ACC112 (cell line): Measurements from ENCODE around the gene HSD17B2.

ENCODE experiments used
- H2AFZ ChIP-seq: fragments of 200-600 bp; sonication (generic); one replicate; pipeline ENCODE4 v1.6.0; 2017; ENCODE audit warnings: antibody characterized with exemption, low read length; ENCODE audit not compliant: unreplicated experiment
- H3K27ac ChIP-seq: fragments of 200-600 bp; sonication (generic); 2 replicates; pipeline ENCODE4 v1.5.1; 2014; ENCODE audit warnings: low read depth, mild to moderate bottlenecking, antibody characterized with exemption, low read length, moderate library complexity
- H3K27me3 ChIP-seq: fragments of 200-600 bp; sonication (generic); 2 replicates; pipeline ENCODE4 v1.6.1; 2014; ENCODE audit warnings: mild to moderate bottlenecking, antibody characterized with exemption, low read length, moderate library complexity, mixed read lengths; ENCODE audit not compliant: insufficient read depth
- H3K36me3 ChIP-seq: fragments of 200-600 bp; sonication (generic); 2 replicates; pipeline ENCODE4 v1.6.1; 2016; ENCODE audit warnings: mild to moderate bottlenecking, antibody characterized with exemption, low read length, moderate library complexity, mixed read lengths; ENCODE audit not compliant: insufficient read depth
- H3K4me1 ChIP-seq: fragments of 200-600 bp; sonication (generic); one replicate; pipeline ENCODE4 v1.6.1; 2016; ENCODE audit warnings: low read length, mixed read lengths; ENCODE audit not compliant: insufficient read depth, unreplicated experiment, control insufficient read depth
- H3K4me3 ChIP-seq: fragments of 200-600 bp; sonication (generic); 2 replicates; pipeline ENCODE4 v1.5.1; 2014; ENCODE audit warnings: mild to moderate bottlenecking, low read depth, low read length
- H3K79me2 ChIP-seq: fragments of 200-600 bp; sonication (generic); one replicate; pipeline ENCODE4 v1.6.0; 2016; ENCODE audit warnings: low read length; ENCODE audit not compliant: control insufficient read depth, unreplicated experiment, insufficient read depth

The HSD17B2 gene

DNA sequence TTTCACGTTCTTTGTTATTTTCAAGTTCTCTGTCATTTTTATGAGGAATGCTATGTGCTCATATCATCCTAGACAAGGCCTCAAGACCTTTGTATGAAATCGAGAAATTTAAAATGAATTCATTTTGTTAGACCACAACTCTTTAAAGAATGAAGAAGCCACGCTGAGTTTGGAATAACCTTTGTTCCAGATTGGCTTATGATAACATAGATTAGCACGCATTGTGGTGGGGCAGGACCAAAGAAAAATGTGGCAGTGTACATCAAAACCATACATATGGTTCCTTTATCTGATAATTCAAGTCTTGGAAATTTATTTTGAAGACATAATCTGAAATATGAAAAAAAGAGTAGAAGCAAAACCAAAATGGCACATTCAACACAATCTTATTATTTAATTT, 2.2 kb downstream of the HSD17B2 start:
- H3K36me3 ChIP-seq: no peaks in the 10 kb centered on the region
- H3K27ac ChIP-seq: no peak overlapping the region
- H3K4me1 ChIP-seq: peaks cover 9% of the 10 kb centered on the region
- H3K79me2 ChIP-seq: no peaks in the 10 kb centered on the region
- no peak overlapping the region for H3K4me3 ChIP-seq
- no peak overlapping the region for H2AFZ ChIP-seq
- H3K27me3 ChIP-seq: peaks cover 12% of the 10 kb centered on the region

DNA sequence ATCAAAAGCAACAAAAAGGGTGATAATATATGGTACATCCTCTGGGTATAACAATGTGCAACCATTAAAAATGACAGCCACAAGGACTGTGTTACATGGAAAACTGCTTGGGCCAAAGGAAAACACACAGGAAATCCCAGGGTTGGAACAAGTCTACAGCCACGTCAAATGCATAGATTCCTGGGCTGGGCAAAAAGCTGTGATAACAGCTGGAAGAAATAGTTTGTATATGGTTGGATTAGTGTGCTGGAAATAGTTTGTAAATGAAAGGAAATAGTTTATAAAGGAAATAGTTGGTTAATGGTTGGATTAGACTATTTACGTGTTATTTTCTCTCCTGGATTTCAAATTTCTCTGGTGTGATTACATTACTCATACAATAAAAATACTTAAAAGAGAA, 2.6 kb downstream of the HSD17B2 start:
- no peaks in the 10 kb centered on the region for H3K36me3 ChIP-seq
- H3K27ac ChIP-seq: no peak overlapping the region
- no peaks in the 10 kb centered on the region for H3K79me2 ChIP-seq
- H3K27me3 ChIP-seq: peaks cover 12% of the 10 kb centered on the region
- H3K4me3 ChIP-seq: no peak overlapping the region
- peaks cover 9% of the 10 kb centered on the region for H3K4me1 ChIP-seq
- no peak overlapping the region for H2AFZ ChIP-seq

DNA sequence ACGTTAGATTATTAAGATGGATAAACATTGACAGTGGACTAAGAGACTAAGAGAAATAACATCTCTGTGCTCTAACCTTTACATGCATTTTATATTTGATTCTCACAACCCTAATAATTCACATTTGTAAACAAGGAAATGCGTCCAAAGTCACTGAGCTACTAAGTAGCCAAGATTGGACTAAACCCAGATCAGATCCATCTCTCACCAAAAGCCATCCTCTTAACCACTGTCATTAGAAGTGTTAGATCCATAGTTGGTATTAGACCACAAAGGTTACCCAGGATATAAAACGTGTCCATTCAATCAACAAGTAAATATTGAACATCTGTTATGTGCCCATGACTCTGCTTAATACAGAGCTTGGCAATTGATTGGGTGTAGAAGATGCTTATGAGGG, 5.2 kb downstream of the HSD17B2 start:
- no peak overlapping the region for H3K4me3 ChIP-seq
- H3K27ac ChIP-seq: no peak overlapping the region
- no peaks in the 10 kb centered on the region for H3K4me1 ChIP-seq
- no peak overlapping the region for H2AFZ ChIP-seq
- H3K36me3 ChIP-seq: no peaks in the 10 kb centered on the region
- no peaks in the 10 kb centered on the region for H3K79me2 ChIP-seq
- H3K27me3 ChIP-seq: peaks cover 12% of the 10 kb centered on the region

DNA sequence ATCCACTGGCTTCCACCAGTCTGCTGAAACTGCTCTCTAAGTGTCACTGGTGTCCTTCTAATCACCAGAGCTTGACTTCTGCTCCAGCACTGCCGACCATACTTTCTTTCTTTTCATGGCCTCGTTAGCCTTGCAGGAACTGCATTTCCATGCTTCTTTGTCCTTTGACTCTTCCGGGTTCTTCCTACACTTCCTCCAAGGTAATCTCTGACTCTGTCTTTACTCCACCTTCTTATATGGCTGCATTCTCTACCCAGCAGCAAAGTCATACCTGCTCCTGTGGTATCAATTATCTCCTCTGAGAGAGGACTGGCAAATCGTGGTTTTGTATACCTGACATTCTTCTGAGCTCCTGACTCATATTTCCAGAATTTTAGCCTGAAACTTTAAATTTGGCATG, 6.5 kb downstream of the HSD17B2 start:
- H2AFZ ChIP-seq: no peak overlapping the region
- no peaks in the 10 kb centered on the region for H3K4me1 ChIP-seq
- no peak overlapping the region for H3K27ac ChIP-seq
- no peak overlapping the region for H3K4me3 ChIP-seq
- H3K79me2 ChIP-seq: no peaks in the 10 kb centered on the region
- no peaks in the 10 kb centered on the region for H3K36me3 ChIP-seq
- peaks cover 16% of the 10 kb centered on the region for H3K27me3 ChIP-seq

DNA sequence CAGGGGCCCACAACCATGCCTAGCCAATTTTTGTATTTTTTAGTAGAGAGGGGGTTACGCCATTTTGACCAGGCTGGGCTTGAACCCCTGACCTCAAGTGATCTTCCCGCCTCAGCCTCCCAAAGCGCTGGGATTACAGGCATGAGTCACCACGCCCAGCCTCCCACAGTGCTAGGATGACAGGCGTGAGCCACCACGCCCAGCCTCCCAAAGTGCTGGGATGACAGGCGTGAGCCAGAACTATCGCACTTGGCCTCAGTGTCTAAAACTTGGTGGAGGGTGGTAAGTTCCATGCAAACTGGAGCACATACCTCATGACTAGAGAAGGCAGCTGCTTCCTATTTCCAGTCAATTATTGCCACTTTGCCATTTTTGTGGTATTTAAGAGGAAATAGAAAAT, 7.1 kb downstream of the HSD17B2 start:
- no peak overlapping the region for H2AFZ ChIP-seq
- no peaks in the 10 kb centered on the region for H3K79me2 ChIP-seq
- H3K27ac ChIP-seq: no peak overlapping the region
- H3K4me1 ChIP-seq: no peaks in the 10 kb centered on the region
- H3K4me3 ChIP-seq: no peak overlapping the region
- H3K27me3 ChIP-seq: peaks cover 17% of the 10 kb centered on the region
- no peaks in the 10 kb centered on the region for H3K36me3 ChIP-seq

DNA sequence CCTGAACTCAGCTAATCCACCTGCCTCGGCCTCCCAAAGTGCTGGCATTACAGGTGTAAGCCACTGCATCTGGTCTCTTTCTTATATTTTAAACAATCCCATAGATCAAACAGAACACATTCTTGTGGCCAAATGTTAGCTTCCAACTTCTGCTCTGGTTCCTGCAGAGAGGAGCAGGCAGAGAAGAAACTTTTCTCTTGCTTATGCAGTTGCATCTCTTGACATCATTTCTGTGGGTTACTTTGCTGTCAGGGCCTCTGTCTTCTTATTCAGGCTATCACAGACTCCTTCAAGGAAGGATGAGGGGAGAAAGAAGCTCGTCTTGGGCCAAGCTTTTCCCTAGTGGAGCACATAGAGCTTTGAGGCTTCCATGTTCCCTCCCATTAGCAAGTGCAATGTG, 7.8 kb downstream of the HSD17B2 start:
- H3K27ac ChIP-seq: no peak overlapping the region

DNA sequence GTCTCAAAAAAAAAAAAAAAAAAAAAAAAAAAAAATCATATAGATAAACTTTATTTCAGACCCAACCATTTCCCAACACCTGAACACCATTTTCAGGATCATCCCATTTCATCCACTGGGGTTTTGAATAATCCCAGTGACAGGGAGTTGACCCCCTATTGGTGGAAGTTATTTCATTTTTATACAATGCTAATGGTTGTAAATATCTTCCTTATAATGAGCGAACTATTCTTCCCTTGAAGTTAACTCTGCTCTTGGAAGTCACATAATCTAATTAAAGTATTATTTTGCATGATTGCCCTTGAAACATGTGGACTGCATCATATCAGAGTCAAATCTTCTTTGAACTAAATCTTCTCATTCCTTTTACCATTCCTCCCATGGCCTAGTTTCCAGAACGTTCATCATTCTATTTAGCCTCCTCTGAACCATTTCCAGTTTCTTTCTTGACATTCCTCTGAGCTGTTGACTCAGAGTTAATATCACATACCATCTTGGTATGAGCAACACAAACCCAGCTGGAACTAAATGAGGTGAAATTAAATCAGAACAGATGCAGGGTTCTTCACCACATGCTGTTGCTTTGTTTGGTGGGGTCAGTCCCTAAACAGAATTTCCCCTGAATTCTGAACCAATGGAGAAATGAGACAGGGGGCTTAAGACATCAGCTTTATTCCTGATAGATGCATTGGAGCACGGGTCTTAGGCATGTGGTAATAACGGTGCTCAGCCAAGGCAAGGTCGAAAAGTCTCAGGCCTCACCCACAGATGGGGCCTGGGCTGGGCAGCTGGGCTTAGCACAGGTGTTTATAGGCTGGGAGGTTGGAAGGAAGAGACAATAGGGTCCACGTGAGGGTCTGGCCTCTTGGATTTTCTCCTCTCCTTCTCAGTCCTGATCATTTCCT, 8.9 kb downstream of the HSD17B2 start:
- H3K79me2 ChIP-seq: no peaks in the 10 kb centered on the region
- no peak overlapping the region for H3K27ac ChIP-seq
- H3K27me3 ChIP-seq: peaks cover 33% of the 10 kb centered on the region

More for the DNA sequence above, 7.8 kb downstream of the HSD17B2 start:
- H3K4me1 ChIP-seq: no peaks in the 10 kb centered on the region
- no peak overlapping the region for H2AFZ ChIP-seq
- peaks cover 24% of the 10 kb centered on the region for H3K27me3 ChIP-seq
- no peaks in the 10 kb centered on the region for H3K79me2 ChIP-seq
- no peak overlapping the region for H3K4me3 ChIP-seq
- H3K36me3 ChIP-seq: no peaks in the 10 kb centered on the region

DNA sequence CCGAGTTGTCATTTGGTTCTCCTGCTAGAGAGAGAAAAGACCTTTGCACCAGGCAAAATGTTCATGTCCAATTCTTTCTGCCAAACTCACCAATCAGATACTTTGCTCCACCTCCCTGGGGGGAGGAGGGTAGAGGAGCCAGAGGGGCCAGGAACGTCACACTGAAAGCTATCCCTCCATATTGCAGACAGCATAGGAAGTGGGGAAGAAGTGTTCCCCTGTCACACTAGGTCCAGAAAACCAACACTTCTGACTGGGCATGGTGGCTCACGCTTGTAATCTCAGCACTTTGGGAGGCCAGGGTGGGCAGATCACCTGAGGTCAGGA, 9.5 kb downstream of the HSD17B2 start:
- Histone ChIP-seq H3K4me3 (no peak overlapping the region), H3K27ac (no peak overlapping the region), H3K36me3 (no peaks in the 10 kb centered on the region), H2AFZ (no peak overlapping the region), H3K27me3 (peaks cover 33% of the 10 kb centered on the region), H3K4me1 (no peaks in the 10 kb centered on the region), H3K79me2 (no peaks in the 10 kb centered on the region)

More for the DNA sequence above, 8.9 kb downstream of the HSD17B2 start:
- Histone ChIP-seq H3K4me3 (no peak overlapping the region), H2AFZ (no peak overlapping the region), H3K4me1 (no peaks in the 10 kb centered on the region), H3K36me3 (no peaks in the 10 kb centered on the region)

DNA sequence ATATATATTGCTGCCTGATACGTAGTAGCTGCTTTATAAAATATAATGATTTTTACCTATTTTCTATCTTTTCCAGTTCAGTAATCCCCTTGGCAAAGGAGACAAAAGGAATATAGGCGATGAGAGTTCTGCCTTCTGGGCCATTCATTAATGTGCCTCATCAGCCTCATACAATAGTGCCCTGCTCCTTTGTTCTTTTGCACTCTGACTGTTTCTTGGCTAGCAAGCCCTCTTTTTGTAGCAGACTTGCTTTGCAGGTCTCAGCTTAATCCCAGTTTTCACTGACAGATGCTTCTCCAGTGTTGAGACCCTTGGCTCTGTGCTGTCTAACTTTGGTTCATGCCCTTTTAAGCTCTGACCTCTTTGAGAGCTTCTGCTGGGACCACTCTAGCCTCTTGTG, 10.4 kb downstream of the HSD17B2 start:
- Histone ChIP-seq H3K27ac (no peak overlapping the region), H3K27me3 (peaks cover 38% of the 10 kb centered on the region), H3K4me1 (no peaks in the 10 kb centered on the region), H3K36me3 (no peaks in the 10 kb centered on the region), H3K79me2 (no peaks in the 10 kb centered on the region), H2AFZ (no peak overlapping the region), H3K4me3 (no peak overlapping the region)

DNA sequence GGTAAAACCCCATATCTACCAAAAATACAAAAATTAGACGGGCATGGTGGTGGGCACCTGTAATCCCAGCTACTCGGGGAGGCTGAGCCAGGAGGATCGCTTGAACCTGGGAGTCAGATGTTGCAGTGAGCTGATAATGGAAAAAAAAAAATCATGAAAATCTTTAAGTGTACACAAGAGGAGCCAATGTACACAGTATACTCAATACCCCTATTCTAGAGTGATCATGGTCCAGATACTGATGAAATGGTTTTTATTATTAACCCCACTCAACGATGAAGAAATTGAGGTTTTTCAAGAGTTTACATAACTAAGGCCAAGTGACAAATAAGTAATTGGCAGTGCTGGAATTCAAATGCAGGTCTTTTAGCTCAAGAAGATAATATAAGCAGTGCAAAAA, 11.5 kb downstream of the HSD17B2 start:
- Histone ChIP-seq H3K4me3 (no peak overlapping the region), H3K4me1 (no peaks in the 10 kb centered on the region), H3K79me2 (no peaks in the 10 kb centered on the region), H2AFZ (no peak overlapping the region), H3K27ac (no peak overlapping the region), H3K27me3 (peaks cover 48% of the 10 kb centered on the region), H3K36me3 (no peaks in the 10 kb centered on the region)

DNA sequence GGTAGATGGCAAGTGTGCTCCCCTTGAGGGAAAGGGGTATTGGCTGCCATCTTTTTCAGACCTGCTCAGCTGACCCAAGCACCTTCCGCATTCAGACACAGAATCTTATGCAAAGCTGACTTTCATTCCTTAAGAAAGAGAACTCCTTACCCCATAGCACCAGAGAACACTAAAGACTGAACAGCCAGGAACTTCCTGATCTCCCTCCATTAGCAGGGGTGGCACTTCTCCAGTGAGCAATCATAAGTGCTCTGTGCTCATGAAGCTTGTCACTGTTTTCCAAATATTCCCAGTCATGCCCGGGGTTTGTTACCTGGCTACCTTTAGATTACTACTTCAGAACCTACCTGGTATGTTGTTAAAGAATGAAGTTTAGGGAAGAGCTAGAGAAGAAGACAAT, 11.9 kb downstream of the HSD17B2 start:
- Histone ChIP-seq H3K36me3 (no peaks in the 10 kb centered on the region), H3K27ac (no peak overlapping the region), H2AFZ (no peak overlapping the region), H3K27me3 (peaks cover 52% of the 10 kb centered on the region), H3K79me2 (no peaks in the 10 kb centered on the region), H3K4me3 (no peak overlapping the region), H3K4me1 (no peaks in the 10 kb centered on the region)
